DOHH2 (cell line): ENCODE results near the gene GTF2F2.

Experiments
- CTCF ChIP-seq: fragments of 200-600 bp; sonication (generic); IDR thresholded peaks from one replicate; pipeline ENCODE4 v1.5.1; 2014; ENCODE audit warnings: antibody characterized with exemption, mild to moderate bottlenecking, low read depth, low read length; ENCODE audit not compliant: poor library complexity, severe bottlenecking
- EZH2phosphoT487 ChIP-seq: fragments of 200-600 bp; sonication (generic); IDR thresholded peaks from 2 replicates; pipeline ENCODE4 v1.6.1; 2017; ENCODE audit warnings: borderline replicate concordance, mild to moderate bottlenecking, antibody characterized with exemption, low read length, moderate library complexity, mixed read lengths

GRCh38 chr13:45302507-45302906 lies 182.2 kb downstream of the GTF2F2 start:
- no peak for TF ChIP-seq CTCF
- TF ChIP-seq EZH2phosphoT487: no peak
